ENCODE results near the gene NUDT8. TPM values are rescaled to one million over a fixed set of nuclear protein-coding genes. Genes with fewer than 3 reads are reported as not detected.
"Not testable (repeated sequence)": the region's sequence is repeated elsewhere in the genome, so short reads cannot be mapped to it uniquely, and the experiment has no call there.

NUDT8 gene
- polyA plus RNA-seq, 2 of the 4 experiments (the other 2 are of a cell fraction), result 1.8 to 5.6 TPM

- H3K4me1 ChIP-seq; DNase-seq (ENCODE audit: low read depth in 1 of 2, low spot score in 1 of 2); H3K4me2 ChIP-seq; FAIRE-seq; ATAC-seq; H3K9me3 ChIP-seq; H3K4me3 ChIP-seq; POLR2A ChIA-PET; H3K27ac ChIP-seq: not testable (repeated sequence)
- 89% methylated on average over 3 of the region's 3 CpGs for WGBS (ENCODE audit: missing lambda C conversion rate)
- CTCF ChIA-PET, result interaction anchor here (1.8 to 6.0 kb wide), 4 partner anchors 10 to 54 kb away, joined by 4 to 29 read pairs (median 18); no protein-coding TSS in a partner anchor
These were observed 7.7 kb upstream of the NUDT8 start for GRCh38 chr11:67637441-67637840.

GRCh38 chr11:67636962-67637361, 7.2 kb upstream of the NUDT8 start:
- no peak overlapping the region for H3K27ac ChIP-seq
- ATAC-seq (no peak), DNase-seq (ENCODE audit: low read depth in 1 of 2, low spot score in 1 of 2) (no peak), FAIRE-seq (no peak)
- no peaks in the 10 kb centered on the region for H3K4me1 ChIP-seq
- no peak for TF ChIP-seq POLR2A (IDR thresholded peaks at IDR 0.05; ENCODE audit: low read length)
- no peak for TF ChIP-seq EHMT2 (IDR thresholded peaks at IDR 0.05; ENCODE audit: low read depth)
- TF ChIP-seq FOSB (CRISPR knock-in tag; IDR thresholded peaks at IDR 0.05), result no peak
- TF ChIP-seq GATA3 (IDR thresholded peaks at IDR 0.05; ENCODE audit: borderline replicate concordance), result no peak
- TF ChIP-seq POLR2AphosphoS2 (conservative IDR thresholded peaks at IDR 0.05; ENCODE audit: low read length), result no peak
- no peak for TF ChIP-seq KDM1A (IDR thresholded peaks at IDR 0.05; ENCODE audit: low read depth)
- no peak for TF ChIP-seq ZC3H11A (IDR thresholded peaks at IDR 0.05)
- no peak for TF ChIP-seq REST (IDR thresholded peaks at IDR 0.05)
- TF ChIP-seq RFX5 (IDR thresholded peaks at IDR 0.05), result no peak
- no peak for TF ChIP-seq ZFP36 (IDR thresholded peaks at IDR 0.05; ENCODE audit: borderline replicate concordance, partially characterized antibody)
- TF ChIP-seq JUN (IDR thresholded peaks at IDR 0.05), result no peak
- no peak for TF ChIP-seq NPAS2 (CRISPR knock-in tag; IDR thresholded peaks at IDR 0.05; ENCODE audit: borderline replicate concordance)
- WGBS (ENCODE audit: missing lambda C conversion rate), result 66% methylated on average over 6 of the region's 6 CpGs
- H3K9me3 ChIP-seq, result no peaks in the 10 kb centered on the region
- ChIA-PET CTCF (interaction anchor here (1.8 to 6.0 kb wide), 5 partner anchors 9 to 55 kb away, joined by 4 to 29 read pairs (median 18); partner anchors contain the start of gene ACY3), POLR2A (no interaction called here)
- no peak overlapping the region for H3K4me2 ChIP-seq
- no peak overlapping the region for H3K4me3 ChIP-seq

- FAIRE-seq, result no peak
- CTCF ChIA-PET, result interaction anchor here (1.0 to 14.1 kb wide), 9 partner anchors 7 to 79 kb away, joined by 3 to 181 read pairs (median 10); partner anchors contain the start of gene ACY3
These were observed 5.4 kb upstream of the NUDT8 start for GRCh38 chr11:67635231-67635521.

GRCh38 chr11:67634366-67635230, 4.9 kb upstream of the NUDT8 start:
- CTCF ChIA-PET, result interaction anchor here (0.7 to 14.1 kb wide), 9 partner anchors 13 to 105 kb away, joined by 3 to 181 read pairs (median 18); partner anchors contain the start of gene ACY3
- POLR2A ChIA-PET, result no interaction called here
- H3K4me3 ChIP-seq, result no peak overlapping the region
- TF ChIP-seq FOXS1 (CRISPR knock-in tag; IDR thresholded peaks at IDR 0.05), result no peak
- no peak for TF ChIP-seq POLR2A (IDR thresholded peaks at IDR 0.05; ENCODE audit: low read length)
- TF ChIP-seq TP53 (CRISPR knock-in tag; IDR thresholded peaks at IDR 0.05), result no peak
- ATAC-seq, result no peak
- FAIRE-seq, result no peak
- WGBS (ENCODE audit: missing lambda C conversion rate), result 64% methylated on average over 8 of the region's 20 CpGs
- H3K27ac ChIP-seq, result no peak overlapping the region
- no peak for DNase-seq (ENCODE audit: low read depth in 1 of 2, low spot score in 1 of 2)
- H3K4me1 ChIP-seq, result peaks cover 6% of the 10 kb centered on the region; the same call in 2 of the 3 replicates
- no peak overlapping the region for H3K4me2 ChIP-seq
- no peaks in the 10 kb centered on the region for H3K9me3 ChIP-seq

More at GRCh38 chr11:67635231-67635521, 5.4 kb upstream of the NUDT8 start:
- no peak for DNase-seq (ENCODE audit: low read depth in 1 of 2, low spot score in 1 of 2)
- no peak for TF ChIP-seq KDM5A (IDR thresholded peaks at IDR 0.05)
- peak; percentile 92 for TF ChIP-seq ZFP36 (IDR thresholded peaks at IDR 0.05; ENCODE audit: borderline replicate concordance, partially characterized antibody)
- no peak for TF ChIP-seq NPAS2 (CRISPR knock-in tag; IDR thresholded peaks at IDR 0.05; ENCODE audit: borderline replicate concordance)
- no peak for ATAC-seq
- peaks cover 6% of the 10 kb centered on the region; the same call in 2 of the 3 replicates for H3K4me1 ChIP-seq
- H3K4me2 ChIP-seq, result no peak overlapping the region
- POLR2A ChIA-PET, result no interaction called here
- WGBS (ENCODE audit: missing lambda C conversion rate), result 89% methylated on average over 4 of the region's 4 CpGs
- no peaks in the 10 kb centered on the region for H3K9me3 ChIP-seq
- H3K27ac ChIP-seq, result no peak overlapping the region
- no peak overlapping the region for H3K4me3 ChIP-seq

Data from A549 (cell line).